ENCODE results near the gene PRICKLE1.
A peak's percentile ranks its signal among the peaks of the same experiment; 100 is the strongest.

PRICKLE1 gene

DNA sequence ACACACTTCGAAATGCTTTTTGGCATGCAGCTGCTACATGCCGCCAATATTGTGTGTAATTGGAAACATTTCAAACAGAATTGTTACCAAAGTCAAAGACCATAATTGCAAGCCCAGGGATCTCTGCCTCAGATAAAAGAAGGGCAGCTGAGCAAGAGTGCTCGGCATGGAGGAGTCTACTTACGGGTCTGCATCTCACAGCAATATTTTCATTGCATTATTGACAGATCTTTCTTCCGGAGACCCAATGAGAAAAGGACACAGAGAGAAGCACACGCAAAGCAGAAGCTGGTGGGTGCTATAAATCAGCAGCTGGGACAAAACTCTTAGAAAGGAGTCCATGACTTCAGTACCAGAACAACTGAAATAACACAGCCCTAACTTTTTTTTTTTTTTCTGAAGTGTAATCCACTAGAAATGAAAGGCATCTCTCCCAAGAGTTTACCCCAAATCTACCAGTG is 4.9 kb downstream of the PRICKLE1 start:
- peaks cover 25% of the 10 kb centered on the region for H3K4me1 ChIP-seq
- DNase-seq (ENCODE audit: low spot score in 2 of 2): no peak
- no peaks in the 10 kb centered on the region for H3K9me3 ChIP-seq
- no peak overlapping the region for H3K4me3 ChIP-seq
- in situ Hi-C loops (cut with MboI; ENCODE audit: low sequenced_read_pairs): loop anchor here (25.0 kb wide), 1 partner anchor 703 kb away; no protein-coding TSS in a partner anchor
- H3K36me3 ChIP-seq (replicated peaks): no peaks in the 10 kb centered on the region
- H3K27me3 ChIP-seq (ENCODE audit: low read depth): no peaks in the 10 kb centered on the region

DNA sequence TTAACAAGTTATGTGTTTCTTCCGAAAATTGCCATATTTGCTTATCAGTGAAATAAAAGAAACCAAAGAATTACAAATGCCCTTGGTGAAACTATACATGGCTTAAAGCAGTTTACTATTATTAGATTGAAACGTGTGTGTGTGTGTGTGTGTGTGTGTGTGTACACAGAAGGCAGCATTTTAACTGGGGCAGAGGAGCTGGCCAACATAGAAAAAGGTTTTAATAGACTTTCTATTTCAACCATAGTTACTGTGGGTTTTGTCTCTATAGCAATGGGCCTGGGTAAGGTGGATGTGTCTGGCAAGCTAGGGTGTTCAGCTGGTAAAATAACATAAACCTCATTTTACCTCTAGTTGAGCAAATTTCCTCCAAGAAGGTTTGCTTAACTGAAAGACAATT is 6.5 kb downstream of the PRICKLE1 start:
- Histone ChIP-seq H3K36me3 (replicated peaks) (no peaks in the 10 kb centered on the region), H3K4me1 (peaks cover 30% of the 10 kb centered on the region), H3K9me3 (no peaks in the 10 kb centered on the region), H3K27me3 (ENCODE audit: low read depth) (no peaks in the 10 kb centered on the region), H3K4me3 (no peak overlapping the region)
- in situ Hi-C loops (cut with MboI; ENCODE audit: low sequenced_read_pairs): loop anchor here (25.0 kb wide), 1 partner anchor 704 kb away; no protein-coding TSS in a partner anchor
- DNase-seq (ENCODE audit: low spot score in 2 of 2): no peak

DNA sequence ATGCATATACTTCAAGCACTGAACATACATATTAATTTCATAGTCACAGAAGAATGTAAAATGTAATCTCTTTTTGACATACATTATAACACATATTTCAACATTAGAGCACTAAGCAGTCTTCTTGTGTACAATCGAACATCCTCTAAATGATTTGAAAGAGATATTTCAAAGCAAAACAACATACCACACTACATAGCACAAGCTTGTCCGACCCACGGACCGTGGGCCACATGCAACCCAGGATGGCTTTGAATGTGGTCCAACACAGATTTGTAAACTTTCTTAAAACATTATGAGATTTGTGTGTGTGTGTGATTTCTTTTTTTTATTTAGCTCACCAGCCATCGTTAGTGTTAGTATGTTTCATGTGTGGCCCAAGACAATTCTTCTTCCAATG is 7.0 kb downstream of the PRICKLE1 start:
- in situ Hi-C loops (cut with MboI; ENCODE audit: low sequenced_read_pairs): loop anchor here (25.0 kb wide), 1 partner anchor 705 kb away; no protein-coding TSS in a partner anchor
- no peak for DNase-seq (ENCODE audit: low spot score in 2 of 2)
- H3K4me3 ChIP-seq: no peak overlapping the region
- H3K9me3 ChIP-seq: no peaks in the 10 kb centered on the region
- H3K27me3 ChIP-seq (ENCODE audit: low read depth): no peaks in the 10 kb centered on the region
- peaks cover 33% of the 10 kb centered on the region for H3K4me1 ChIP-seq
- no peaks in the 10 kb centered on the region for H3K36me3 ChIP-seq (replicated peaks)

- no peaks in the 10 kb centered on the region for H3K27me3 ChIP-seq (ENCODE audit: low read depth)
- no peak overlapping the region for H3K4me3 ChIP-seq
- H3K36me3 ChIP-seq (replicated peaks): no peaks in the 10 kb centered on the region
- H3K4me1 ChIP-seq: peaks cover 32% of the 10 kb centered on the region
- no peak for DNase-seq (ENCODE audit: low spot score in 2 of 2)
- H3K9me3 ChIP-seq: no peaks in the 10 kb centered on the region
- in situ Hi-C loops (cut with MboI; ENCODE audit: low sequenced_read_pairs): loop anchor here (25.0 kb wide), 1 partner anchor 705 kb away; no protein-coding TSS in a partner anchor
Measured at GRCh38 chr12:42582050-42582449, 7.5 kb downstream of the PRICKLE1 start.

DNA sequence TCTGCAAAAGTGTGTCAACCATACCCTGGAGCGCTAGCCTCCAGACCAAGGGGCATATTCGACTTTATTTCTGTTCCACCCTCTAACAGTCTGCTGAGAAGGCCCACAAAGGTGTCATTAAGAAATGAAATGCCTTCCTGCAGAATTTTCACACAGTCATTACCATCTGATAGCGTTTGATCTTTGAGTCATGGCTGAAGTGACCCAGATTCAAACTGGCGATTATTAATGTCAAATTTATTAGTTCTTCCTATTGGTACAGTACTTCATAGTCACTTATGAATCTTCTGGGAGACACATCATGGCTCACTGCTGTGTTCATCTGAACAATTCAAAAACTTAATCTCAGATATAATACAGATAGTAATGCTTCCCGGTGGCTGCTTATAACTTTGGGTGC is 13.2 kb downstream of the PRICKLE1 start:
- peaks cover 42% of the 10 kb centered on the region for H3K4me1 ChIP-seq
- in situ Hi-C loops (cut with MboI; ENCODE audit: low sequenced_read_pairs): loop anchor here (25.0 kb wide), 1 partner anchor 711 kb away; no protein-coding TSS in a partner anchor
- no peaks in the 10 kb centered on the region for H3K27me3 ChIP-seq (ENCODE audit: low read depth)
- H3K36me3 ChIP-seq (replicated peaks): no peaks in the 10 kb centered on the region
- no peaks in the 10 kb centered on the region for H3K9me3 ChIP-seq
- H3K4me3 ChIP-seq: no peak overlapping the region
- DNase-seq (ENCODE audit: low spot score in 2 of 2): no peak

DNA sequence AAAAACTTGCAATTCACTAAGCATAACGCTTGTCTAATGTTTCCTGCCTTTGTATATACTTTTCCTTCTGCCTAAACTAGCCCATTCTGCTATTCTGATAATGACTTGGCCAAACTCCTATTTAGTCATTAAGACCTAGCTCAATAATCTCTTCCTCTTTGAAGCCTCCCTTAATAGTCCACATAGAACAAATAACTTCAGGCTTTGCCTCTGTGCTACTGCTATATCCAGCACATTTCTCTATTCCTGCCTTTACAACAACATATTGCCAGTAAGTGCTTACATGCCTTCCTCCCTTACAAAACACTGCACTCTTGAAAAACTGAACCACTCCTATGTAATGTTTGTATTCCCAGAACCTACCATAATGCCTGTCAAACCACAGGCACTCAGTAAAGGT is 13.8 kb downstream of the PRICKLE1 start:
- in situ Hi-C loops (cut with MboI; ENCODE audit: low sequenced_read_pairs): loop anchor here (25.0 kb wide), 1 partner anchor 712 kb away; no protein-coding TSS in a partner anchor
- Histone ChIP-seq H3K4me3 (no peak overlapping the region), H3K4me1 (peaks cover 48% of the 10 kb centered on the region), H3K27me3 (ENCODE audit: low read depth) (no peaks in the 10 kb centered on the region), H3K9me3 (no peaks in the 10 kb centered on the region), H3K36me3 (replicated peaks) (no peaks in the 10 kb centered on the region)
- DNase-seq (ENCODE audit: low spot score in 2 of 2): no peak

DNA sequence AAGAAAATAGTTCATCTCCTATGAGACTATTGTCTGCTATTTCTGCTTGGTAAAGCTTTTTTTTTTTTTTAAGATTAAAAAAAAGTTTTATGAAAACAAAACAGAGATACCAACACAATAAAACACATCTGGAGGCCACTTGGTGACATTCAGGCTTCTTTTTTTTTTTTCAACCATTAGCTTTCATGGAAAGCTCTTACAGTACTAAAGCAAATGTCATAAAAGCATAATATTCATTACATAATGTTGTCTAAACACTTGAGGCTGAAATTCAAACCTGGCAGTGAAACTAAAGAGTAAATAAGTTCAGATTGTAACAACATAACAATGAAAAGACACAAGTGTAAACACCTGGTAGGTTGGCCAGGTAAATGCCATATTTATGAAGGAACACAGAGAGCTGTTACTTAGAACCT is 14.7 kb downstream of the PRICKLE1 start:
- peaks cover 54% of the 10 kb centered on the region for H3K4me1 ChIP-seq
- no peaks in the 10 kb centered on the region for H3K9me3 ChIP-seq
- H3K27me3 ChIP-seq (ENCODE audit: low read depth): no peaks in the 10 kb centered on the region
- no peak for DNase-seq (ENCODE audit: low spot score in 2 of 2)
- H3K4me3 ChIP-seq: no peak overlapping the region
- no peaks in the 10 kb centered on the region for H3K36me3 ChIP-seq (replicated peaks)
- in situ Hi-C loops (cut with MboI; ENCODE audit: low sequenced_read_pairs): loop anchor here (25.0 kb wide), 2 partner anchors 438 to 712 kb away; partner anchors contain the start of gene GXYLT1

GRCh38 chr12:42571327-42572009 is 18.1 kb downstream of the PRICKLE1 start:
- DNase-seq (ENCODE audit: low spot score in 2 of 2): peak in 1 of 2 experiments; percentile 33
- peaks cover 41% of the 10 kb centered on the region for H3K4me1 ChIP-seq
- no peaks in the 10 kb centered on the region for H3K36me3 ChIP-seq (replicated peaks)
- H3K4me3 ChIP-seq: no peak overlapping the region
- in situ Hi-C loops (cut with MboI; ENCODE audit: low sequenced_read_pairs): loop anchor here (25.0 kb wide), 1 partner anchor 434 kb away; the partner anchor contains the start of gene GXYLT1
- no peaks in the 10 kb centered on the region for H3K9me3 ChIP-seq
- H3K27me3 ChIP-seq (ENCODE audit: low read depth): no peaks in the 10 kb centered on the region

- peaks cover 32% of the 10 kb centered on the region for H3K4me1 ChIP-seq
- H3K36me3 ChIP-seq (replicated peaks): no peaks in the 10 kb centered on the region
- H3K27me3 ChIP-seq (ENCODE audit: low read depth): no peaks in the 10 kb centered on the region
- in situ Hi-C loops (cut with MboI; ENCODE audit: low sequenced_read_pairs): loop anchor here (25.0 kb wide), 1 partner anchor 433 kb away; the partner anchor contains the start of gene GXYLT1
- no peaks in the 10 kb centered on the region for H3K9me3 ChIP-seq
- H3K4me3 ChIP-seq: no peak overlapping the region
- DNase-seq (ENCODE audit: low spot score in 2 of 2): no peak
Measured at GRCh38 chr12:42570076-42570475, 19.5 kb downstream of the PRICKLE1 start.

GRCh38 chr12:42568952-42569915 is 20.3 kb downstream of the PRICKLE1 start:
- in situ Hi-C loops (cut with MboI; ENCODE audit: low sequenced_read_pairs): loop anchor here (10.0 to 25.0 kb wide), 2 partner anchors 84 to 432 kb away; partner anchors contain the start of gene GXYLT1
- H3K9me3 ChIP-seq: no peaks in the 10 kb centered on the region

GRCh38 chr12:42565633-42566032 is 23.9 kb downstream of the PRICKLE1 start:
- DNase-seq (ENCODE audit: low spot score in 2 of 2): no peak
- H3K27me3 ChIP-seq (ENCODE audit: low read depth): no peaks in the 10 kb centered on the region
- H3K4me3 ChIP-seq: no peak overlapping the region
- no peaks in the 10 kb centered on the region for H3K36me3 ChIP-seq (replicated peaks)
- H3K9me3 ChIP-seq: no peaks in the 10 kb centered on the region
- peaks cover 35% of the 10 kb centered on the region for H3K4me1 ChIP-seq
- in situ Hi-C loops (cut with MboI; ENCODE audit: low sequenced_read_pairs): loop anchor here (10.0 to 25.0 kb wide), 2 partner anchors 81 to 428 kb away; partner anchors contain the start of gene GXYLT1

More at GRCh38 chr12:42568952-42569915, 20.3 kb downstream of the PRICKLE1 start:
- peaks cover 32% of the 10 kb centered on the region for H3K4me1 ChIP-seq
- peak in 1 of 2 experiments; percentile 76 for DNase-seq (ENCODE audit: low spot score in 2 of 2)
- no peaks in the 10 kb centered on the region for H3K27me3 ChIP-seq (ENCODE audit: low read depth)
- H3K4me3 ChIP-seq: no peak overlapping the region
- H3K36me3 ChIP-seq (replicated peaks): no peaks in the 10 kb centered on the region

- Histone ChIP-seq H3K4me3 (no peak overlapping the region), H3K36me3 (replicated peaks) (no peaks in the 10 kb centered on the region), H3K27me3 (ENCODE audit: low read depth) (no peaks in the 10 kb centered on the region), H3K9me3 (no peaks in the 10 kb centered on the region), H3K4me1 (peaks cover 31% of the 10 kb centered on the region)
- no peak for DNase-seq (ENCODE audit: low spot score in 2 of 2)
- in situ Hi-C loops (cut with MboI; ENCODE audit: low sequenced_read_pairs): loop anchor here (10.0 to 25.0 kb wide), 2 partner anchors 80 to 428 kb away; partner anchors contain the start of gene GXYLT1
Measured at GRCh38 chr12:42564996-42565395, 24.6 kb downstream of the PRICKLE1 start.

DNA sequence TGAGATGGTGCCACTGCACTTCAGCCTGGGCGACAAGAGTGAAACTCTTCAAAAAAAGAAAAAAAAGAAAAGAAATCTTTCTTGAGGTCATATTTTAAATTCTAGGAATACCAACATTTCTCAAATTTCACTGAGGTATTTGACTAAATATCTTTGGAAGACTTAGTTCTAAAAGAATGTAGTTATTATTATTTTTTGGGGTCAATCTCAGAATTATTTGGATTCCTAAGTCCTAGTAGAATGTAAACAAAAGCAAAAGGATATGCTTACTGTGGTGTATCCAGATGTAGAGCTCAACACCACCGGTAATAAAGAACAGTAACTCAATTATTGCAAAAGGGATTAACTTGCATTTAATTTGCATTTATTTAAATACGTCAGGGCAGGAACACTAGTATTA is 25.0 kb downstream of the PRICKLE1 start:
- in situ Hi-C loops (cut with MboI; ENCODE audit: low sequenced_read_pairs): loop anchor here (10.0 to 25.0 kb wide), 2 partner anchors 80 to 427 kb away; partner anchors contain the start of gene GXYLT1
- Histone ChIP-seq H3K4me1 (peaks cover 27% of the 10 kb centered on the region), H3K4me3 (no peak overlapping the region), H3K27me3 (ENCODE audit: low read depth) (no peaks in the 10 kb centered on the region), H3K9me3 (no peaks in the 10 kb centered on the region), H3K36me3 (replicated peaks) (no peaks in the 10 kb centered on the region)
- DNase-seq (ENCODE audit: low spot score in 2 of 2): no peak

Data from HAP-1 (cell line).